H54 (cell line): ENCODE data around the gene MARCKS.

Experiments used
- DNase-seq: peaks from one replicate; pipeline ENCODE4 v3.0.0; 2011; ENCODE audit warnings: low spot score, mixed read lengths; ENCODE audit not compliant: insufficient read length
- FAIRE-seq: peaks from 3 replicates; lab custom pipeline; 2011; peaks lifted over from hg19 to GRCh38; lab: Jason Lieb, UNC
- POLR2A ChIP-seq: IDR thresholded peaks from 2 replicates; pipeline ENCODE4 v1.6.1; 2011; ENCODE audit warnings: low read depth, mild to moderate bottlenecking, low read length

The MARCKS gene

GRCh38 chr6:113858480-113859348 lies 1.6 kb downstream of the MARCKS start:
- FAIRE-seq, result no peak

GRCh38 chr6:113859349-113860180 lies 2.4 kb downstream of the MARCKS start:
- no peak for TF ChIP-seq POLR2A
- no peak for FAIRE-seq
- DNase-seq, result no peak

More at GRCh38 chr6:113858480-113859348, 1.6 kb downstream of the MARCKS start:
- TF ChIP-seq POLR2A, result peak; percentile 46
- peak; percentile 69 for DNase-seq

GRCh38 chr6:113860181-113860955 lies 3.2 kb downstream of the MARCKS start:
- FAIRE-seq (no peak), DNase-seq (no peak)
- no peak for TF ChIP-seq POLR2A

GRCh38 chr6:113862112-113862511 lies 5.0 kb downstream of the MARCKS start:
- no peak for FAIRE-seq
- no peak for TF ChIP-seq POLR2A
- no peak for DNase-seq

GRCh38 chr6:113870917-113871316 lies 13.8 kb downstream of the MARCKS start:
- no peak for DNase-seq
- no peak for TF ChIP-seq POLR2A
- FAIRE-seq, result no peak

GRCh38 chr6:113871975-113872374 lies 14.8 kb downstream of the MARCKS start:
- no peak for DNase-seq
- no peak for TF ChIP-seq POLR2A
- FAIRE-seq, result no peak

GRCh38 chr6:113873043-113873667 lies 16.0 kb downstream of the MARCKS start:
- FAIRE-seq (no peak), DNase-seq (no peak)
- no peak for TF ChIP-seq POLR2A

- no peak for FAIRE-seq
- no peak for DNase-seq
- TF ChIP-seq POLR2A, result no peak
These were observed 18.3 kb downstream of the MARCKS start for GRCh38 chr6:113875470-113875869.

GRCh38 chr6:113876695-113877094 lies 19.6 kb downstream of the MARCKS start:
- FAIRE-seq (no peak), DNase-seq (no peak)
- no peak for TF ChIP-seq POLR2A

GRCh38 chr6:113879186-113880096 lies 22.3 kb downstream of the MARCKS start:
- peak; percentile 50 for FAIRE-seq
- DNase-seq, result no peak
- no peak for TF ChIP-seq POLR2A

GRCh38 chr6:113881478-113881980 lies 24.4 kb downstream of the MARCKS start:
- no peak for TF ChIP-seq POLR2A
- DNase-seq, result no peak
- FAIRE-seq, result no peak

- DNase-seq, result no peak
- TF ChIP-seq POLR2A, result no peak
- no peak for FAIRE-seq
These were observed 25.3 kb downstream of the MARCKS start for GRCh38 chr6:113882336-113883022.
